ENCODE measurements around the gene ITPRID1.

DNA sequence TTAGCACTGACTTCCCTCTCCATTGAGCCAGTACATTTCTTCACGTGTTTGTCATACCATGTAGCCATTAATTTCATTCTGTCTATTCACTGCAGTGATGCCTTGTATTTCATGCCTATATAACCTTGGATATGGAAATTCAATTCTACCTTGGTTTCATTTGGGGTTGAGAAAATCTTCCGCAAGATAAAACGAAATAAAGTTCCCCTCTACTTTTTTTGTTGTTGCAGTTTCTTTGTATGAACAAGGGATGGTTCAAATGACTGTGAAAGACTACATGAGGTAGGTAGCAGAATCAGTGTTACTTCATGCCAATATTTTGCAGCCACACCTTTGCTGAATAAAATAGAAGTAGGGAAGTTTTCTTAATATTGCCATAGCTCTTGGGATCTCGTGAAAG lies 55.6 kb downstream of the ITPRID1 start:
- TF ChIP-seq, protein P1, sequence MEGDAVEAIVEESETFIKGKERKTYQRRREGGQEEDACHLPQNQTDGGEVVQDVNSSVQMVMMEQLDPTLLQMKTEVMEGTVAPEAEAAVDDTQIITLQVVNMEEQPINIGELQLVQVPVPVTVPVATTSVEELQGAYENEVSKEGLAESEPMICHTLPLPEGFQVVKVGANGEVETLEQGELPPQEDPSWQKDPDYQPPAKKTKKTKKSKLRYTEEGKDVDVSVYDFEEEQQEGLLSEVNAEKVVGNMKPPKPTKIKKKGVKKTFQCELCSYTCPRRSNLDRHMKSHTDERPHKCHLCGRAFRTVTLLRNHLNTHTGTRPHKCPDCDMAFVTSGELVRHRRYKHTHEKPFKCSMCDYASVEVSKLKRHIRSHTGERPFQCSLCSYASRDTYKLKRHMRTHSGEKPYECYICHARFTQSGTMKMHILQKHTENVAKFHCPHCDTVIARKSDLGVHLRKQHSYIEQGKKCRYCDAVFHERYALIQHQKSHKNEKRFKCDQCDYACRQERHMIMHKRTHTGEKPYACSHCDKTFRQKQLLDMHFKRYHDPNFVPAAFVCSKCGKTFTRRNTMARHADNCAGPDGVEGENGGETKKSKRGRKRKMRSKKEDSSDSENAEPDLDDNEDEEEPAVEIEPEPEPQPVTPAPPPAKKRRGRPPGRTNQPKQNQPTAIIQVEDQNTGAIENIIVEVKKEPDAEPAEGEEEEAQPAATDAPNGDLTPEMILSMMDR (IDR thresholded peaks at IDR 0.05): no peak
- TF ChIP-seq EP300 (IDR thresholded peaks at IDR 0.05): no peak
- TF ChIP-seq POLR2AphosphoS5 (IDR thresholded peaks at IDR 0.05): no peak
- TF ChIP-seq POLR2A (IDR thresholded peaks at IDR 0.05): no peak

Measured in gastroesophageal sphincter (tissue), 3 donors.